Measurements from ENCODE around the gene SKIC3. TPM values are rescaled to one million over a fixed set of nuclear protein-coding genes. Genes with fewer than 3 reads are reported as not detected.

Gene SKIC3
- total and polyA plus RNA-seq, 2 donors from 2014 or later: 13.3 to 72.9 TPM

- H3K27ac ChIP-seq (ENCODE audit: low read depth in 2 of 2, low read length in 2 of 2): no peak overlapping the region
- H3K36me3 ChIP-seq (ENCODE audit: control insufficient read depth in 2 of 3, insufficient read depth in 3 of 3, low read length in 3 of 3): peaks cover 0 to 5% (median 2%) of the 10 kb centered on the region in 3 donors
- FAIRE-seq (no peak), DNase-seq (no peak)
- no peak overlapping the region for H3K9ac ChIP-seq (ENCODE audit: low read length in 3 of 3)
- no peaks in the 10 kb centered on the region for H3K4me1 ChIP-seq (ENCODE audit: control insufficient read depth in 2 of 3, insufficient read depth in 2 of 3, low read depth in 1 of 3, low read length in 3 of 3)
- no peak overlapping the region for H3K4me3 ChIP-seq (ENCODE audit: low read length in 3 of 3)
- H3K27me3 ChIP-seq (ENCODE audit: control insufficient read depth, insufficient read depth, low read length): no peaks in the 10 kb centered on the region
- TF ChIP-seq, protein P1, sequence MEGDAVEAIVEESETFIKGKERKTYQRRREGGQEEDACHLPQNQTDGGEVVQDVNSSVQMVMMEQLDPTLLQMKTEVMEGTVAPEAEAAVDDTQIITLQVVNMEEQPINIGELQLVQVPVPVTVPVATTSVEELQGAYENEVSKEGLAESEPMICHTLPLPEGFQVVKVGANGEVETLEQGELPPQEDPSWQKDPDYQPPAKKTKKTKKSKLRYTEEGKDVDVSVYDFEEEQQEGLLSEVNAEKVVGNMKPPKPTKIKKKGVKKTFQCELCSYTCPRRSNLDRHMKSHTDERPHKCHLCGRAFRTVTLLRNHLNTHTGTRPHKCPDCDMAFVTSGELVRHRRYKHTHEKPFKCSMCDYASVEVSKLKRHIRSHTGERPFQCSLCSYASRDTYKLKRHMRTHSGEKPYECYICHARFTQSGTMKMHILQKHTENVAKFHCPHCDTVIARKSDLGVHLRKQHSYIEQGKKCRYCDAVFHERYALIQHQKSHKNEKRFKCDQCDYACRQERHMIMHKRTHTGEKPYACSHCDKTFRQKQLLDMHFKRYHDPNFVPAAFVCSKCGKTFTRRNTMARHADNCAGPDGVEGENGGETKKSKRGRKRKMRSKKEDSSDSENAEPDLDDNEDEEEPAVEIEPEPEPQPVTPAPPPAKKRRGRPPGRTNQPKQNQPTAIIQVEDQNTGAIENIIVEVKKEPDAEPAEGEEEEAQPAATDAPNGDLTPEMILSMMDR (IDR thresholded peaks at IDR 0.05; ENCODE audit: borderline replicate concordance, extremely low read depth, insufficient read depth): no peak
- H3K9me3 ChIP-seq (ENCODE audit: control insufficient read depth in 2 of 3, insufficient read depth in 1 of 3, low read length in 3 of 3): no peaks in the 10 kb centered on the region
- intact Hi-C loops (cut with DNase I): no loop called here
Observed at GRCh38 chr5:95599252-95599651, 44.5 kb upstream of the SKIC3 start.

GRCh38 chr5:95595289-95595931 lies 40.6 kb upstream of the SKIC3 start:
- Histone ChIP-seq H3K27ac (ENCODE audit: low read depth in 2 of 2, low read length in 2 of 2) (no peak overlapping the region), H3K9me3 (ENCODE audit: control insufficient read depth in 2 of 3, insufficient read depth in 1 of 3, low read length in 3 of 3) (no peaks in the 10 kb centered on the region), H3K4me3 (ENCODE audit: low read length in 3 of 3) (no peak overlapping the region), H3K27me3 (ENCODE audit: control insufficient read depth, insufficient read depth, low read length) (no peaks in the 10 kb centered on the region), H3K36me3 (ENCODE audit: control insufficient read depth in 2 of 3, insufficient read depth in 3 of 3, low read length in 3 of 3) (no peaks in the 10 kb centered on the region), H3K9ac (ENCODE audit: low read length in 3 of 3) (no peak overlapping the region), H3K4me1 (ENCODE audit: control insufficient read depth in 2 of 3, insufficient read depth in 2 of 3, low read depth in 1 of 3, low read length in 3 of 3) (no peaks in the 10 kb centered on the region)
- intact Hi-C loops (cut with DNase I): no loop called here
- FAIRE-seq: no peak
- TF ChIP-seq, protein P1 (IDR thresholded peaks at IDR 0.05; ENCODE audit: borderline replicate concordance, extremely low read depth, insufficient read depth): no peak
- no peak for DNase-seq

GRCh38 chr5:95591490-95591901 lies 36.7 kb upstream of the SKIC3 start:
- H3K9me3 ChIP-seq (ENCODE audit: control insufficient read depth in 2 of 3, insufficient read depth in 1 of 3, low read length in 3 of 3): no peaks in the 10 kb centered on the region
- H3K36me3 ChIP-seq (ENCODE audit: control insufficient read depth in 2 of 3, insufficient read depth in 3 of 3, low read length in 3 of 3): no peaks in the 10 kb centered on the region
- H3K4me1 ChIP-seq (ENCODE audit: control insufficient read depth in 2 of 3, insufficient read depth in 2 of 3, low read depth in 1 of 3, low read length in 3 of 3): no peaks in the 10 kb centered on the region
- H3K27me3 ChIP-seq (ENCODE audit: control insufficient read depth, insufficient read depth, low read length): no peaks in the 10 kb centered on the region
- DNase-seq: no peak
- TF ChIP-seq, protein P1 (IDR thresholded peaks at IDR 0.05; ENCODE audit: borderline replicate concordance, extremely low read depth, insufficient read depth): no peak
- no peak overlapping the region for H3K4me3 ChIP-seq (ENCODE audit: low read length in 3 of 3)
- intact Hi-C loops (cut with DNase I): no loop called here
- no peak overlapping the region for H3K9ac ChIP-seq (ENCODE audit: low read length in 3 of 3)
- H3K27ac ChIP-seq (ENCODE audit: low read depth in 2 of 2, low read length in 2 of 2): no peak overlapping the region
- no peak for FAIRE-seq

GRCh38 chr5:95590880-95591279 lies 36.1 kb upstream of the SKIC3 start:
- Histone ChIP-seq H3K9me3 (ENCODE audit: control insufficient read depth in 2 of 3, insufficient read depth in 1 of 3, low read length in 3 of 3) (no peaks in the 10 kb centered on the region), H3K36me3 (ENCODE audit: control insufficient read depth in 2 of 3, insufficient read depth in 3 of 3, low read length in 3 of 3) (no peaks in the 10 kb centered on the region), H3K9ac (ENCODE audit: low read length in 3 of 3) (no peak overlapping the region), H3K27ac (ENCODE audit: low read depth in 2 of 2, low read length in 2 of 2) (no peak overlapping the region), H3K4me3 (ENCODE audit: low read length in 3 of 3) (no peak overlapping the region), H3K27me3 (ENCODE audit: control insufficient read depth, insufficient read depth, low read length) (no peaks in the 10 kb centered on the region), H3K4me1 (ENCODE audit: control insufficient read depth in 2 of 3, insufficient read depth in 2 of 3, low read depth in 1 of 3, low read length in 3 of 3) (no peaks in the 10 kb centered on the region)
- no peak for DNase-seq
- TF ChIP-seq, protein P1 (IDR thresholded peaks at IDR 0.05; ENCODE audit: borderline replicate concordance, extremely low read depth, insufficient read depth): no peak
- intact Hi-C loops (cut with DNase I): no loop called here
- FAIRE-seq: no peak
